Putamen (tissue), 1 donor: ENCODE results near the gene PNKP.

Source experiments
- DNase-seq: peaks from one replicate; pipeline ENCODE4 v3.0.0-alpha.2; 2016; ENCODE audit warnings: low spot score

Gene PNKP

DNA sequence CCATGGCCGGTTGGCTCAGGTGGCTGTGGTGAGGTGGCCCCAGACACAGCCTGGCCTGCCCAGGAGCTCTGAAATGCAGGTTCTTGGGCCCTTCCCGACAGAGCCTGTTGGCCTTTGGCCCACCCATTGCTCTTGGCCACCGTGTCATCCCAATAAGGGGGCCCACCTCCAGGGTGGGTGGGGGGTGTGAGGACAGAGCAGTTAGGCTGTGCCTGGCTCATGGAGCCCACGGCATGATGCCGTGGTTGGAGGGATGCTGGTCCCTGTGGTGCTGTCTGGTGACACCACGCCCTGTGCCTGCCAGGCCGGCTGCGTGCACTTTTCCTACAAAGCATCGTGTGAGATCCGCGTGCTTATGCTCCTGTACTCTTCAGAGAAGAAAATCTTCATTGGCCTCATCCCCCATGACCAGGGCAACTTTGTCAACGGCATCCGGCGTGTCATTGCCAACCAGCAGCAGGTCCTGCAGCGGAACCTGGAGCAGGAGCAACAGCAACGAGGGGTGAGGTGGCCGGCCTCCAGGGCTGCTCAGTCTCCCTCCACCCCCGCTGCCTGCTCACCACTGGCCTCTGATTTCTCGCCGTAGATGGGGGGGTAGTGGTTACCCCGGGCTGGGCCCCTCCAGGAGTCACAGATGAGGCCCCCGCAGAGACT, 7.6 kb downstream of the PNKP start:
- DNase-seq: no peak

DNA sequence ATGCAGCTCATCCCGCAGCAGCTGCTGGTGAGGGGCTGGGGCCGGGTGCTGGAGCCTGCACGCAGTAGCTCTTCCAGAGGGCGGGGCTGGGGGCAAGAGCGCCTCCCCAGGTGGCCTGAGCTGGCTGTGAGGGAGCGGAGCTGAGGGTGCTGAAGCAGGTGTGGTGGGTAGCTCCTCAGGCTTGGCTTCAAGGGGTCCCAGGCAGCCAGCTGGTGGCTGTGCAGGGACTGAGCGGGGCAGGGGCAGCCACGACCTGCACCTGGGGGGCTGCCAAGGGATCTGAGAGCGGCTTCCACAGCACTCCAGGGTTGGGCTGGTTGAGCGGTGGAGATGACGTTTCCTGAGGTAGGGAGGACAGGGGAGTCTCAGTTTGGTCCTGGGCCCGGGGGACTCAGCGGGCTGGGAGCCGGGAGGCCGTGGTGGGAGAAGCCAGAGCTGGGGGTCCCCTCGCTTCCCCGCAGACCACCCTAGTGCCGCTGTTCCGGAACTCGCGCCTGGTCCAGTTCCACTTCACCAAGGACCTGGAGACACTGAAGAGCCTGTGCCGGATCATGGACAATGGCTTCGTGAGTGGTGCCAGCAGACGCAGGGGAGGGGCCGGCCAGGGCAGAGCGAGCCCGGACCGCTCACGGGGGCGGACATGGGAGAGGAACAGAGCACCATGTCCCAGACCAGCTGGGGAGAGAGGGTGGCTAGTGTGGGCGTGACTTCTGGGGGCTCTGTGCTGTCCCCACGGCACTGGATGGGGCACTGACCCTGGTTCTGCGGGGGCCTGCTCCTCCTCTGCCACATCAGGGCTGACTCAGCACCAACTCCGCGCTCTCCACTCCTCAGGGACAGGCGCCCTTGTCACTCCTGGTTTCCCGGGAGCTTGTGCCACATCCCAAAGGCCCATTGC, 9.0 kb downstream of the PNKP start:
- DNase-seq: no peak

DNA sequence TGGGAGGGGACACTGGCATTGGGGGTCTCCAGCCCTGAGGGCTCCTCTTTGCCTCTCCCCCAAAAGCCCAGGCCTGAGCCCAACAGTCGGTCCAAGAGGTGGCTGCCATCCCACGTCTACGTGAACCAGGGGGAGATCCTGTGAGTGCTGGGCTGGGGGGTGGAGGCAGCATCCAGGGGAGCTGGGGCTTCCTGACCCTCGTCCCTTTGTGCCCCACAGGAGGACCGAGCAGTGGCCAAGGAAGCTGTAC, 9.6 kb downstream of the PNKP start:
- no peak for DNase-seq

DNA sequence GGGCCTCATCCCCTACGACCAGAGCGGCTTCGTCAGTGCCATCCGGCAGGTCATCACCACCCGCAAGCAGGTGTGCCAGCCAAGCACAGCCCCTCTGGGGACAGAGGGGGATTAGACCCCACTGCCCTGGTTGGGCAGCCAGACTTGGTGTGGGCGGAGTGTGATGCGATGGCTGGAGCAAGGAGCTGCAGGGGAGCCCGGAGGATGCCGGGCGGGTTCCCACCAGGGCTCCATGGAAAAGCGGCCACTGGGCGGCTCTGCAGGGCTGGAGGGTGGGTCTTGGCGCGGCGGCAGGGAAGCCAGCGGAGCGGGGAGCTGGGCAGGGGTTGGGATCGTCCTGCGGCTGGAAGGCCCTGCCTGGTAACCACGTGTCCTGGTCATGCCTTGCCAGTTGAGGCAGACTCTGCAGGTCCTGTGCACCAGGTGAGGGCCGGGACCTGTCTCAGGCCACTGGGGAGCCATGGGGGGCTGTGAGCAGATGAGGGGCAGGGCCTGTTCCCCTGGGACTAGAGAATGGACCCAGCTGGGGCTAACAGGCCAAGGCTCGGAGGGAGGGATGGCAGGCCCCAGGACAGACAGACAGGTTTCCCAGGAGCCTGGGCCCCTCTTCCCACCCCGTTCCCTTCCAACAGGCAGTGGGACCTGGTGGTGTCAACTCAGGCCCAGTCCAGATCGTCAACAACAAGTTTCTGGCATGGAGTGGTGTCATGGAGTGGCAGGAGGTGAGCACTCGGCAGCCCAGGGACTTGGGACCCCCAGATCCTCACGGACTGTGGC, 10.1 kb downstream of the PNKP start:
- DNase-seq: no peak

DNA sequence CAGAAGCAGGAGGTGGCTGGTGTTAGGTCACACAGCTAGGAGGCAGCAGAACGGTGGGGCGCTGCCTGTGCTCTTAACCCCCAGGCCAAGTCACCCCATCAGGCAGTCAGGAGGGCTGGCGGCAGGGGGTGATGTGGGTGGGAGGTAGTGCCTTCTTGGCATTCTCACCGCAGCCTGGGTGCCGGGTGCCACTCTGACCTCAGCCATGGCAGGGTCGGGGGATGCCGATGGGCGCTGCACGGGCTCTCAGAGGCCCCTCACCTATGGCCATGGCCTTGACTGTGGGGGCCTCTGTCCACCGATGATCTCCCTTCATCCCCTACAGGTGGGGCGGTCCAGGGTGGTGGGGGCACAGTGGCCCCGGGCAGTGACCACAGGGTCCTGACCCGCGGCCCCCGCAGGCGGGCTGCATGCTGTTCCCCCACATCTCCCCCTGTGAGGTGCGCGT, 10.8 kb downstream of the PNKP start:
- no peak for DNase-seq

DNA sequence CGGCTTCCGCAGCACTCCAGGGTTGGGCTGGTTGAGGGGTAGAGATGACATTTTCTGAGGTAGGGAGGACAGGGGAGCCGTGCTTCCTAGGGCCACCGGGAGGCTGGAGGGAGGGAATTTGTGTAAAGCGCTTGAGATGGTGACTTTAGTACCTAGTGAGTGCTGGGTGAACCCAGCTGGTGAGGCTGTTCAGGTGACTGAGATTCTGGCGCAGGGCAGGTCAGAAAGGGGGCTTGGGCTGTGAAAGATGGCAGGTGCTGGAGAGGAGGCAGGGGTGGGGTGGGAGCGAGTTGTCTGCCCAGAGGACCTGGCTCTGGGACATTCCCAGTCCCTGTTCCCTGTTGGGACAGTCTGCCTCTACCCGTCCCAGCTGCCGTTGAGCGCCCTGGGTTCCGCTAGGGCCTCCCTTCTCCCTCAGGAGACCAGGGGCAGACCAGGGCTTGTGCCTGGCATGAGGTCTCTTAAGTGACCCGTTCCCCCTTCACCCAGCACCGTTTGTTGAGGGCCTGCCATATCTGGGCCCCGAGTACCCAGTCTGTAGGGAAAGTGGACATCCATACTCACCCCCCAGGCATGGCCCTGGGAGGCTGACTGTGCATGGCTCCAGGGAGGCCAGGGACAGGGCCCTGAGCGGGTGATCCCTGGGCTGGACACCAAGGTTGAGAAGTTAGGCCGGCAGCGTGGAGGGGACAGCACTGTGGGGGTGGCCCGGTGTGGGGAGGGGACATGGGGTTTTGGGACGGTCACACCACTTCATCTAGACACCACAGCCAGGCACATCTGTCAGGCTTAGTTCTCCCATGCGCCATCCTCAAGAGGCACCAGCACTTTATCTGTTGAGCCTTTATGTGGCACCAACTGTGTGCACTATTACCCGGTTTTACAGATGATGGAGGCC, 11.5 kb downstream of the PNKP start:
- no peak for DNase-seq

DNA sequence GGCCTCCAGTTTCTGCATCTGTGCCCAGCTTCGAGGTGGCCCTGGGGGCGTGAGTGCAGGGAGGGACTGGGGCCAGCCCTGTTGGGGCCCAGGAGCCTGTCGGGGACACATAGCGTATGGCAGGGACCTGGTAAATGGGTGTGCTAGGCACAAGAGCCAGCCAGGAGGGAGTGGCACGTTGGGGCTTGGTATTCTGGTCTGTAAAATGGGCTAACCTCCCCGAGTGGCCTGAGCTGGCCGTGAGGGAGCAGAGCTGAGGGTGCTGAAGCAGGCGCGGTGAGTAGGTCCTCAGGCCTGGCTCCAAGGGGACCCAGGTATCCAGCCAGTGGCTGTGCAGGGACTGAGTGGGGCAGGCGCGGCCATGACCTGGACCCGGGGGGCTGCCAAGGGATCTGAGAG, 12.1 kb downstream of the PNKP start:
- DNase-seq: no peak

DNA sequence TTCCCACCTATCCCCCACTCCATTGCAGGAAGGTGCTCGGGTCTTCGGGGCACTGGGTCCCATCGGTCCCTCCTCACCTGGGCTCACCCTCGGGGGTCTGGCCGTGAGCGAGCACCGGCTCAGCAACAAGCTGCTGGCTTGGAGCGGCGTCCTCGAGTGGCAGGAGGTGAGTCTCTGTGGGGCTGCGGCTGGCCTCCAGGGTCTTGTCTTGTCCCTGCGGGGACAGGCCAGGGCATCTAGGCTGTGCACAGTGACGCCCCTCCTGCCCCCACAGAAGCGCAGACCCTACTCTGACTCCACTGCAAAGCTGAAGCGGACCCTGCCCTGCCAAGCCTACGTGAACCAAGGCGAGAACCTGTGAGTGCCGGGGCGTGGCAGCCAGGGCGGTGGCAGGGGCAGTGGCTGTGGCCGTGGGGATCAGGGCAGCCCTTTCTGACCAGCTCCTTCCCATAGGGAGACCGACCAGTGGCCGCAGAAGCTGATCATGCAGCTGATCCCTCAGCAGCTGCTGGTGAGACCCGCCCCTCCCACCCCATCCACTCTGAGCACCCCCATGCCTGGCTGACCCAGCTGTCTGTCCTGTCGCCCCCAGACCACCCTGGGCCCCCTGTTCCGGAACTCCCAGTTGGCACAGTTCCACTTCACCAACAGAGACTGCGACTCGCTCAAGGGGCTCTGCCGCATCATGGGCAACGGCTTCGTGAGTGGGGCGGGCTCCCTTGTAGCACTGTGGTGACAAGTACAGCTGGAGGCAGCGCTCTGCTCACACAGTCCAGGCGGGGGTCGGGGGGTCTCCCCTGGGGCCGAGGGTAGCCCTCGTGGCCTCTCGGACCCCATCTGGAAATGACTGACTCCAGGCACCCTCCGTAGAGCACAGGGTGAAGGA, 12.8 kb downstream of the PNKP start:
- no peak for DNase-seq

DNA sequence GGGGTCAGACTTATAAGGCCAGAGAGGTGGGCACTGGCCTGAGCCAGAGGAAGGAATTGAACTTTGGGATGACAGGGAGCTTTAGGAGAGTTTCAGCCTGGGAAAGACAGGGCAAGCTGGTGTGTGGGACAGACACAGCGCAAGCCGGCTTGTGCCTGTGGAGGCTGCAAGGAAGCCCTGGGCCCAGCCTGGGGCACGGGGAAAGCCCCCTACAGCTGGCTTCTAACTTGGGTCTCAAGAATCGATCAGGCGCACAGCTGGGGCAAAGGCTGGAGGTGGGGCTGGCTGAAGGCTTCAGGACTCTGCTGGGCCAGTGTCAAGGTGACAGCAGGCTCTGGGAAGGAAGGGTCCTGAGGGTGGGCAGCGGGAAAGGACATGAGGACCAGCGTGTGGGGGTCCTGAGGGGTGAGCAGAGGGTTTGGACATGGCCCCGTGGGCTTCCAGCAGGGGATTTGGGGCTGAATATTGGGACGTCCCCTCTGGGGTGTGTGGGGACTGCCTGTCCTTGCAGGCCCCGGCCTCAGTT, 13.5 kb downstream of the PNKP start:
- no peak for DNase-seq

DNA sequence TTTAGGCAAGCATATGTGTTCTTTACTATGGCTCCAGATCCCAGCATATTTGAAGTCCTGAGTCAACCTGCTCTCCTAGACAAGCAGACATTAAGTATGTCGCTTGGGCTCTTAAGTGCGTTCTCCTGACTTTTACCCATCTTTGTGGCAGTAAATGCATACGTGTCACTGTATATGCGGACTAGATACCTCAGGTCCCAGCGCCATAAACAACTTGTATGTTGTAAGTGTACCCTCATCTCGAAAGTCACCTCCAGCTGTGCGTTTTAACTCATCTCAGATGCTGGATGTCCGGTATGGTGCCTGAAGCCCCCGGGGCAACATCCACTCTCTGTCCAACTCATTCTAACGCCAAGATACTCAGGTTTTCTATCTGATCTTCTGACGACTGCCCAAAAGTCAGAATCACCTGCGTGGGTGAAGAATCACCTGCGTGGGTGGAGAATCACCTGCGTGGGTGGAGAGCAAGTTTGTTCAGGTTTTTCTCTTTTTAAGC, 14.7 kb downstream of the PNKP start:
- DNase-seq: no peak

DNA sequence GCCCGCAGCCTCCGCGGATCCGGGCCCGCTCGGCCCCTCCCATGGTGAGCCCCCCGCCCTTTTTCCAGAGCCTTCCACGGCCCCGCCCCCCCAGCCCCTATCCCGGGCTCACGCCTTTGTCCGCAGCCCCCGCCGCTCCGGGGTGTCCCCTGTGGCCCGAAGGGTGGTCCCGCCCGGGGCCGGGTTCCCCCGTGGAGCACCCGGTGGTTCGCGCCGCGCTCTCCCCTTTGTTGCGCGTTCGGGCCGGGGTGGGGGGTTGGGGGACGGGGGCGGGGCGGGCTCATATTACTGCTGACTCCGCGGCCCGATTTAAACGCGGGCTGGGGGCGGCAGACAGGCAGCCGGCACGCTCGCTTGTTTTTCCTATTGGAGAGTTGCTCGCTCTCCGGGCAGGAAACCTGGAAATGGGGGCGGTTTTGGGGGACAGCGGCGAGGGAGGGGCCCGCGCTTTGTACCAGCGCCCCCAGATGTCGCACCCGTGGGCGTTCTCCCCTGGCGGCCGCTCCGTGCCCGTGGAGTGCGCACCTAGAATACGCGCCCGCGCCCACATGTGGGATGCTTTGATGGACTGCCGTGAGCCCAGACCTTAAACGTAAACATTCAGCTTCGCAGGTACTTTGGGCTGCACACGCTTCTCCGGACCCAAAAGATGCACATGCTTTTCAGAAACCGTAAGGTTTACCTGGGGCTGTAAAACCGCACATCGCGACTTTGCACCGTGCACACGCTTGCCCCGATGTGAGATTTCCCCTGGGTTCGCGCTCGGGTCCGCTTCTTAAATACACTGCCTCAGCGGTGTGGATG, 15.7 kb downstream of the PNKP start:
- DNase-seq: no peak

DNA sequence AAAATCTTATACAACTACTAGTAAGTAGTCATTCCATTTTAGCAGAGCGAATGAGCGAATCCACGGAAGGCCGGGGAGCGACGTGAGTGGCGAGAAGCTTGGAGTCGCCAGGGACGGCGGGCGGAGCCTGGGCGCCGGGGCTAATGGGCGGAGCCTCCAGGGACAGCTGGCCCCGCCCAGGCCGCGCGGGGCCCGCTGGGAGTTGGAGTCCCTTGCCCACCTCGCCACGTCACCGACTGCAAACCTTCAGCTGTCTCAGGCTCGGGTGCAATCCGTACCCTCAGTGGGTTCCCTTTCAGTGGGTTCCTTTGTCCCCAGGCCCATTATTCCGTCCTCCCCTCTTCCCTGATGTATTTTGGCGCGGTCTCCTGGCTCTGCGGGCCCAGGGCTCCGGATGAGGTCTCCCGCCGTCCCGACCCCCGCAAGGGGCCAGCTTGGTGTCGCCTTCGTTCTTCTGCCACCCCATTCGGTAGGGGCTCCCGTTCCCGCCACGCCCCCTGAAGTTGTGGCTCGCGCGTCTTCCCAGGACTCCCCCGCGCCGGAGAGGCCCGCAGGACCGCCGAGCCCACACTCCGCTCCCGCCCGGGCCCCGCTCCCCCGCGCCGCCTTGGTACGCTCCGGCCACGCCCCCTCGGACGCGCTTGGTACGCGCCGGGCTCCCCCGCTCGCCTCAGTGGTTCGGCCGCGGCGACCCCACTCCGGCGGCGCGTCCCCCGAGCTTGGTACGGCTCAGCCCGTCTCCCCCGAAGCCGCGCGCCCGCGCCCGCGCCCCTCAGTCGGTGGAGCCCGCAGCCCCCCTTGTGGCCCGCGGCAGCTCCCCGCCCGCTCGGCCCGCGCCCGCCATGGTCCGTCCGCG, 16.7 kb downstream of the PNKP start, which contains the start of gene PTOV1:
Gene PTOV1 (plus strand): TSS at position 673 of the 856 bp plus-strand sequence.
- peak; percentile 95 for DNase-seq

DNA sequence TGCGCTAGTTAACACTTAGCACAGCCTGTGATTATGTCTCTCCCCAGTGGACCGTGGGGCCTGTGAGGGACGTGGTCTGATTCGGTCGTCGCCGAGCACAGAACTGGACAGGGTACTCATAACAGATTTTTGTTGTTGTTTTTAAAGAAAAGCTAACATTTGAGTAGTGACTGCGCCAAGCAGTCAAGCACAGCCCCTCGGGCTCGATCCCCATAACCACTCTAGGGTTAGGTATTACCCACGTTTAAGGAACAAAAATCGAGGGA, 17.2 kb downstream of the PNKP start:
- DNase-seq: no peak

DNA sequence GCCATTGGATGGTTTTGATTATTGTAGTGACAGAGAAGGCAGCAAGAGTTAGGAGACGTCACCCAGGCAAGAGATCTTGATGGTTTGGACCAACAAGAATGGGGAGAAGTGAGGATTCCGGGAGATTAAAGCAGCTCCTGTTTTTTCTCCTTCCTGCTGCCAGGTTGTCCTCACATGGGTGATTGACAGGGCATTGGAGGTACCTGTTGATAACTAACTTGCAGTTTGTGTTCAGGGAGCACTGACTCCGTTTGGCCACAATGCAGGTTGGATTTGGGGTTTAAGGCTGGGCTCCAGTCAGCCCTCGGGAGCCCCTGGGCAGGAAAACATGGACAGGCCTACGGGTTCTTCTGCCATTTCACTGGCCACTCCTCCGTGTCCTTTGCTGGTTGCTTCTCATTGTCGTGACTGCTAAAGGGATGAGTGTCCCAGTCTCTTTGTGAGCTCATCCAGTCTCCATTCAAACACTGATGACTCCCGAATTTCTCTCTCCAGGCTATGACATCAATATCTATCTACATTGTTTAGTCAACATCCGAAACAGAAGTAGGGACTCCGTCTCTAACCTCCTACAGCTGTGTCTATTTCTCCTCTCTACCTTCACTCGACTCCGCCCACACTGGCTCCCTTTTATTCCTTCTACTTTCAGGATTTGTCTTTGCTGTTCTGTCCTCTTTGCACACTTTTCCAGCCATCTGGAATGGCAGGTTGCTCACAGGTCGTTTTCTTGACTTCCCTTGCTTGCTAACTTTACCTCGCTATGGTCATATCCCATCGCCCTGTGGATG, 17.7 kb downstream of the PNKP start:
- DNase-seq: no peak

DNA sequence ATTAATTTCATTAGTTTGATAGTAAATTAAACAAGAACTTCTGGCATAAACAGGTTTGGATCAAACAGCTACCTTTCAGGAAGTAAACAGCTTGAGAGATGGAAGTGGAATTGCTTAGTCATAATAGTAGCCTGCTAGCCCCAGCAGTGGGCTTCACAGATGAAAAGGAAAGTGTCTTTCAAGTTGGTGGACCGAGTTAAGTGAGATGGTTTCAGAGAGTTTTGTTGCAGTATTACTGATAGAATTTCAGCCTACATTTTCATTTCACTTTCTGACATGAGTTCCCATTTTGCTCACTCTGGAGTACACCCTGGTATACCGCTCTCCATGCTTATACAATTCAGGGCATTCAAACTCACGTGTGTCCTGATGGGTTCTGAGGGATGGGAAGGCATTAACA, 18.4 kb downstream of the PNKP start:
- no peak for DNase-seq

DNA sequence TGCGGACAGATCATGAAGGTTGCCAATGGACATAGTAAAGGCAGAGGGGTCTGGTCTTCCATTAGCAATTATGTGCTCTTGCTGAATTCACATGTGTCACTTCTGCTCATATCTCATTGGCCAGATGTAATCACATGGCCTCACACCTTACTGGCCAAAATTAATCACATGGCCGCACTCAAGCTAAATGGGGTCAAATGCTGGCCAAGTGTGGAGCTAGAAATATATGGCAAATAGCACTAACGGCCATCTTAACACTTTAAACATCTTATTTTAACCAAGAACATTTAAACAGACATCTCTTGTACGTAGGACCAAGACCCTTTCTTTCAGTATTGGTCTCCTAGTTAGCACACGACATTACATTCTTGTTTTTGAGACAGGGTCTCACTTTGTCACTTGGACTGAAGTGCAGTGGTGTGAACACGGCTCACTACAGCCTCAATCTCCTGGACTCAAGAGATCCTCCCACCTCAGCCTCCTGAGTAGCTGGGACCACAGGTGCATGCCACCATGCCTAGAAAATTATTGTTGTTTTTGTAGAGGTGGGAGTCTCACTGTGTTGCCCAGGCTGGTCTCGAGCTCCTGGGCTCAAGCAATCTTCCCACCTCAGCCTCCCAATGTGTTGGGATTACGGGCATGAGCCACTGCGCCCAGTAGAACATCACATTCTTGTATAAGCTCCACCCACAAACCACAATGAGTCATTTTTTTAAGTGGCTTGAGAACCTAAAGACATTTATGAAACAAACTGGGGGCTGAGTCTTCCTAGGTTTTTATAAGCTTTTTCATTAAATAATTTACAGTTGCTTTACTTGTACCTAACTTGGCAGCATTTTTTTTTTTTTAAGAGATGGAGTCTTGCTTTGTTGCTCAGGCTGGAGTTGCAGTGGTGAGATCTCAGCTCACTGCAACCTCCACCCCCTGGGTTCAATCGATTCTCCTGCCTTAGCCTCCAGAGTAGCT, 19.4 kb downstream of the PNKP start:
- no peak for DNase-seq

DNA sequence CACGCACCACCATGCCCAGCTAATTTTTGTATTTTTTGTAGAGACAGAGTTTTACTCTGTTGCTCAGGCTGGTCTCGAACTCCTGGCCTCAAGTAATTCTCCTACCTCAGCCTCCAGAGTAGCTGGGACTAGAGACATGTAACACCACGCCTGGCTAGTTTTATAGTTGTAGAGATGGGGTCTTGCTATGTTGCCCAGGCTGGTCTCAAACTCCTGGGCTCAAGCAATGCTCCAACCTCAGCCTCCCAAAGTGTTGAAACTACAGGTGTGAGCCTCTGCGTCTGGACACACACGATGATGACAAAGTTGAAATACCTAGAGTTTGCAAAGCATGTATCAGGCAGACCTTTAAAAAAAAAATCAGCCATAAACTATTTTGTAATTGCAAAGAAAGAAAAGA, 21.0 kb downstream of the PNKP start:
- DNase-seq: no peak
